GM12878 (cell line): ENCODE data around the gene RAD51B. TPM values are rescaled to one million over a fixed set of nuclear protein-coding genes. Genes with fewer than 3 reads are reported as not detected.

Experiments used
- ATAC-seq: fragments of 200-7000 bp; cut with Tn5 transposase; 3 replicates; pipeline ENCODE4 v1.9.1; 2020; ENCODE audit warnings: mild to moderate bottlenecking, moderate library complexity
- BruUV-seq: library from RNA; stranded (reverse); fragments of 400-500 nt; replicated peaks from 2 replicates; lab custom pipeline; 2021; lab: Mats Ljungman, UMichigan
- CTCF ChIA-PET: fragments of 300-600 bp; sonication (Branson Sonifier 250); formaldehyde crosslinking; extraction: SDS; loops from one replicate; lab custom pipeline; 2021; ENCODE audit warnings: inconsistent platforms; lab: Yijun Ruan, JAX
- POLR2A ChIA-PET: fragments of 350-600 bp; formaldehyde crosslinking; extraction: SDS; loops from one replicate; lab custom pipeline; 2021; ENCODE audit warnings: inconsistent platforms; lab: Charles Lee
- RAD21 ChIA-PET: fragments of 300-600 bp; sonication (Branson Sonifier 250); formaldehyde crosslinking; loops from one replicate; lab custom pipeline; 2023; ENCODE audit warnings: antibody characterized with exemption; ENCODE audit not compliant: unreplicated experiment; lab: Charles Lee
- SMC1A ChIA-PET: fragments of 300-600 bp; sonication (Branson Sonifier 250); formaldehyde crosslinking; loops from one replicate; lab custom pipeline; 2023; ENCODE audit not compliant: unreplicated experiment, uncharacterized antibody; lab: Charles Lee
- DNase-seq: peaks from one replicate; pipeline ENCODE4 v3.0.0-alpha.2; 2011; ENCODE audit warnings: low read depth, low spot score
- FAIRE-seq: peaks from 3 replicates; lab custom pipeline; 2011; peaks lifted over from hg19 to GRCh38; lab: Jason Lieb, UNC
- H2AFZ ChIP-seq: 2 replicates; pipeline ENCODE4 v1.6.0; 2011; ENCODE audit warnings: low read depth, low read length, control low read depth; ENCODE audit not compliant: control insufficient read depth
- H3K27ac ChIP-seq: 2 replicates; pipeline ENCODE4 v1.5.1; 2011; ENCODE audit warnings: control low read depth; ENCODE audit not compliant: control insufficient read depth, insufficient read depth
- H3K27me3 ChIP-seq, 2 experiments: replicated peaks in 1 of 2; 2 replicates each; pipeline versions ENCODE4 v1.6.0 to v1.6.1; 2011; ENCODE audit warnings: low read length in 1 of 2; ENCODE audit not compliant: control insufficient read depth in 2 of 2, insufficient read depth in 2 of 2
- H3K36me3 ChIP-seq, 2 experiments: 2 replicates each; pipeline ENCODE4 v1.5.1; 2011; ENCODE audit warnings: low read length in 1 of 2; ENCODE audit not compliant: control insufficient read depth in 2 of 2, insufficient read depth in 2 of 2
- H3K4me1 ChIP-seq: 2 replicates; pipeline ENCODE4 v1.6.1; 2011; ENCODE audit warnings: mild to moderate bottlenecking, low read length, moderate library complexity, mixed read lengths; ENCODE audit not compliant: control insufficient read depth, insufficient read depth
- H3K4me2 ChIP-seq: 2 replicates; pipeline ENCODE4 v1.6.0; 2011; ENCODE audit warnings: control low read depth; ENCODE audit not compliant: control insufficient read depth, insufficient read depth
- H3K4me3 ChIP-seq: fragments of 200-600 bp; sonication (generic); 2 replicates; pipeline ENCODE4 v1.5.1; 2016
- H3K79me2 ChIP-seq: 2 replicates; pipeline ENCODE4 v1.6.0; 2011; ENCODE audit warnings: low read length; ENCODE audit not compliant: control insufficient read depth, insufficient read depth
- H3K9ac ChIP-seq: 2 replicates; pipeline ENCODE4 v1.8.0; 2011; ENCODE audit warnings: low read length, control low read depth, mixed read lengths; ENCODE audit not compliant: control insufficient read depth, insufficient read depth
- H3K9me3 ChIP-seq: replicated peaks from 3 replicates; pipeline ENCODE4 v1.5.1; 2011; ENCODE audit warnings: mild to moderate bottlenecking, low read length; ENCODE audit not compliant: control insufficient read depth, insufficient read depth
- H4K20me1 ChIP-seq: 2 replicates; pipeline ENCODE4 v1.6.0; 2011; ENCODE audit not compliant: control insufficient read depth, insufficient read depth
- BHLHE40 ChIP-seq, 2 experiments: fragments of 450-650 bp in 1 of 2; IDR thresholded peaks; 2 replicates each; pipeline ENCODE4 v1.6.1; 2011 to 2017; ENCODE audit warnings: low read depth in 2 of 2, borderline replicate concordance in 1 of 2, improper control_type of control experiment in 1 of 2, low read length in 1 of 2, mild to moderate bottlenecking in 1 of 2
- BRCA1 ChIP-seq: IDR thresholded peaks from 2 replicates; pipeline ENCODE4 v1.6.1; 2011; ENCODE audit warnings: low read depth, low read length, improper control_type of control experiment
- CREB1 ChIP-seq: IDR thresholded peaks from 2 replicates; pipeline ENCODE4 v1.6.1; 2012; ENCODE audit warnings: low read depth, mild to moderate bottlenecking, inconsistent platforms
- DPF2 ChIP-seq: fragments of 450-650 bp; IDR thresholded peaks from 2 replicates; pipeline ENCODE4 v1.6.1; 2017; ENCODE audit warnings: mild to moderate bottlenecking
- HCFC1 ChIP-seq: fragments of 150-350 bp; IDR thresholded peaks from 2 replicates; pipeline ENCODE4 v1.6.1; 2014; ENCODE audit warnings: low read length
- KLF5 ChIP-seq: fragments of 450-650 bp; IDR thresholded peaks from 2 replicates; pipeline ENCODE4 v1.6.1; 2014; ENCODE audit warnings: mild to moderate bottlenecking; ENCODE audit not compliant: partially characterized antibody
- LARP7 ChIP-seq: fragments of 450-650 bp; IDR thresholded peaks from 2 replicates; pipeline ENCODE4 v1.6.1; 2017; ENCODE audit warnings: mild to moderate bottlenecking
- MTA2 ChIP-seq: fragments of 450-650 bp; IDR thresholded peaks from 2 replicates; pipeline ENCODE4 v1.6.1; 2016; ENCODE audit warnings: low read depth, mild to moderate bottlenecking, moderate library complexity
- MYC ChIP-seq: IDR thresholded peaks from 2 replicates; pipeline ENCODE4 v1.6.1; 2011; ENCODE audit warnings: mild to moderate bottlenecking, low read length, moderate library complexity, inconsistent platforms; ENCODE audit not compliant: insufficient read depth, insufficient replicate concordance, insufficient read length, severe bottlenecking
- NFIC ChIP-seq: IDR thresholded peaks from 2 replicates; pipeline ENCODE4 v1.6.1; 2012; ENCODE audit warnings: low read depth, mild to moderate bottlenecking, inconsistent platforms, low read length, moderate library complexity
- NFYA ChIP-seq: IDR thresholded peaks from 2 replicates; pipeline ENCODE4 v1.6.1; 2011; ENCODE audit warnings: low read depth, mild to moderate bottlenecking, low read length, improper control_type of control experiment, borderline replicate concordance
- POLR2AphosphoS2 ChIP-seq: IDR thresholded peaks from 2 replicates; pipeline ENCODE4 v1.6.1; 2011; ENCODE audit warnings: low read depth, mild to moderate bottlenecking, low read length, improper control_type of control experiment, moderate library complexity
- RB1 ChIP-seq: fragments of 450-650 bp; formaldehyde crosslinking; IDR thresholded peaks from 2 replicates; pipeline ENCODE4 v1.6.1; 2017; ENCODE audit warnings: mild to moderate bottlenecking, borderline replicate concordance
- RBBP5 ChIP-seq: fragments of 200-600 bp; sonication (generic); conservative IDR thresholded peaks from 2 replicates; pipeline ENCODE4 v1.6.1; 2016
- RUNX3 ChIP-seq: IDR thresholded peaks from 2 replicates; pipeline ENCODE4 v1.6.1; 2012; ENCODE audit warnings: low read length, inconsistent platforms
- SRF ChIP-seq, 2 experiments: IDR thresholded peaks; 2 replicates each; pipeline ENCODE4 v1.6.1; 2011; ENCODE audit warnings: low read depth in 2 of 2, low read length in 2 of 2, mild to moderate bottlenecking in 1 of 2, moderate library complexity in 1 of 2
- TARDBP ChIP-seq: IDR thresholded peaks from 2 replicates; pipeline ENCODE4 v1.6.1; 2016; ENCODE audit warnings: borderline replicate concordance
- TCF12 ChIP-seq: IDR thresholded peaks from 2 replicates; pipeline ENCODE4 v1.6.1; 2011; ENCODE audit warnings: low read depth, mild to moderate bottlenecking, low read length
- ZBTB11 ChIP-seq: fragments of 450-650 bp; formaldehyde crosslinking; IDR thresholded peaks from 2 replicates; pipeline ENCODE4 v1.5.0; 2022; ENCODE audit warnings: mild to moderate bottlenecking, missing genetic modification characterization
- ZNF207 ChIP-seq: fragments of 450-650 bp; IDR thresholded peaks from 2 replicates; pipeline ENCODE4 v1.6.1; 2014; ENCODE audit warnings: antibody characterized with exemption, mild to moderate bottlenecking, borderline replicate concordance
- ZNF24 ChIP-seq: fragments of 450-650 bp; IDR thresholded peaks from 2 replicates; pipeline ENCODE4 v1.6.1; 2017; ENCODE audit warnings: antibody characterized with exemption, mild to moderate bottlenecking
- ZNF622 ChIP-seq: fragments of 450-650 bp; IDR thresholded peaks from 2 replicates; pipeline ENCODE4 v1.6.1; 2017; ENCODE audit warnings: mild to moderate bottlenecking, inconsistent platforms
- ZZZ3 ChIP-seq: IDR thresholded peaks from 2 replicates; pipeline ENCODE4 v1.6.1; 2011; ENCODE audit warnings: low read depth; ENCODE audit not compliant: control insufficient read depth, insufficient read length
- WGBS: methylation state at CpG from one replicate; pipeline ENCODE4 v1.1.6; 2016; ENCODE audit warnings: low lambda C conversion rate; ENCODE audit not compliant: insufficient replicate concordance, insufficient coverage; ENCODE audit errors: missing lambda C conversion rate; 5-methylcytosine and 5-hydroxymethylcytosine counted together
- in situ Hi-C: fragments of 300-500 bp; cut with MboI; formaldehyde crosslinking; loops from 9 replicates; pipeline ENCODE4 v1.14.3; 2018; ENCODE audit warnings: mixed read lengths
- intact Hi-C: fragments of 100-400 bp; cut with micrococcal nuclease; formaldehyde crosslinking; loops from one replicate; pipeline ENCODE4 v1.14.2; 2022; ENCODE audit not compliant: unreplicated experiment
- polyA plus RNA-seq, 11 experiments: library from polyadenylated mRNA; depleted of rRNA in 4 of 11; unstranded in 6 of 11; stranded (reverse) in 5 of 11; fragments of >200 nt; fragmentation: Nextera tagmentation in 4 of 11; fragmentation: Illumina TruSeq in 1 of 11; extraction: Ambion mirVana in 4 of 11; extraction: Trizol in 1 of 11; gene quantifications; 1 replicate in 1 of 11; 2 replicates in 10 of 11; pipeline versions ENCODE4 v1.2.1 to v1.2.3, GENCODE V29; 2011 to 2016; ENCODE audit warnings: inconsistent platforms in 2 of 11, missing spikeins in 2 of 11, low read depth in 1 of 11
- total RNA-seq, 4 experiments: library from RNA; depleted of rRNA in 3 of 4; stranded (reverse); fragments of >200 nt in 3 of 4; fragmentation: Illumina TruSeq in 1 of 4; extraction: Trizol in 1 of 4; gene quantifications; 2 replicates each; pipeline versions ENCODE4 v1.2.1 to v1.2.3, GENCODE V29; 2013 to 2021

The RAD51B gene
- total and polyA plus RNA-seq, 10 of the 15 experiments (the other 5 are each of a cell fraction or from before 2014, with no cell fraction given), result 9.8 to 26.8 (median 21.3) TPM

GRCh38 chr14:68366656-68367055, 547.1 kb downstream of the RAD51B start (continued):
- TF ChIP-seq BRCA1 (no peak), RB1 (no peak), DPF2 (no peak), BHLHE40 (IDR thresholded peaks at IDR 0.05; ENCODE audit: borderline replicate concordance in 1 of 2, low read depth in 2 of 2, low read length in 1 of 2) (no peak)

- DNase-seq (no peak), ATAC-seq (no peak), FAIRE-seq (peak; percentile 35)
- intact Hi-C loops (loop anchor here (5.0 kb wide), 1 partner anchor 40 kb away; no protein-coding TSS in a partner anchor), in situ Hi-C loops (no loop called here)
- no peak overlapping the region for H3K9ac ChIP-seq
- H4K20me1 ChIP-seq, result no peaks in the 10 kb centered on the region
- H3K27me3 ChIP-seq, result no peaks in the 10 kb centered on the region
- RAD21 ChIA-PET, result interaction anchor here (0.9 to 15.0 kb wide), 23 partner anchors 8 to 448 kb away, joined by 3 to 194 read pairs (median 6); no protein-coding TSS in a partner anchor
- BruUV-seq, result no TSS peak
- peaks cover 52% of the 10 kb centered on the region for H3K4me1 ChIP-seq
- no peaks in the 10 kb centered on the region for H3K36me3 ChIP-seq
- H3K4me2 ChIP-seq, result peak overlapping the region; percentile 14
- H3K9me3 ChIP-seq, result peaks cover 1% of the 10 kb centered on the region; the same call in 2 of the 3 replicates
- SMC1A ChIA-PET, result interaction anchor here (0.7 to 11.9 kb wide), 25 partner anchors 9 to 486 kb away, joined by 3 to 114 read pairs (median 11); no protein-coding TSS in a partner anchor
- 81% methylated on average over 5 of the region's 5 CpGs for WGBS
- no peak overlapping the region for H3K4me3 ChIP-seq
- H3K27ac ChIP-seq, result peak overlapping the region; percentile 94
- H2AFZ ChIP-seq, result no peak overlapping the region
- no peaks in the 10 kb centered on the region for H3K79me2 ChIP-seq
- POLR2A ChIA-PET, result interaction anchor here (0.6 to 3.4 kb wide), 13 partner anchors 7 to 183 kb away, joined by 3 to 17 read pairs (median 3); no protein-coding TSS in a partner anchor
- CTCF ChIA-PET, result interaction anchor here (0.7 to 3.2 kb wide), 10 partner anchors 9 to 448 kb away, joined by 3 to 17 read pairs (median 4); no protein-coding TSS in a partner anchor
- TF ChIP-seq NFIC, result no peak
- TF ChIP-seq NFYA, result no peak
- TF ChIP-seq SRF (IDR thresholded peaks at IDR 0.05; ENCODE audit: low read depth in 2 of 2, low read length in 2 of 2), result no peak
- TF ChIP-seq TCF12, result no peak
- TF ChIP-seq ZZZ3, result no peak
- TF ChIP-seq ZNF207, result no peak
- no peak for TF ChIP-seq MYC
- TF ChIP-seq ZBTB11 (CRISPR knock-in tag), result no peak
- TF ChIP-seq RBBP5, result no peak
- TF ChIP-seq KLF5, result no peak
- 0 out of 2 replicates have a peak, but pooled peaks have one; percentile 19 for TF ChIP-seq MTA2
- TF ChIP-seq RUNX3, result peak; percentile 26
- TF ChIP-seq POLR2AphosphoS2, result no peak
- TF ChIP-seq LARP7, result no peak
- TF ChIP-seq ZNF24, result no peak
- TF ChIP-seq HCFC1, result no peak
- TF ChIP-seq CREB1, result no peak
- no peak for TF ChIP-seq TARDBP
- TF ChIP-seq ZNF622, result no peak
Observed at GRCh38 chr14:68367536-68367935, 548.0 kb downstream of the RAD51B start.
